ENCODE measurements around the gene HTR3D. TPM values are rescaled to one million over a fixed set of nuclear protein-coding genes. Genes with fewer than 3 reads are reported as not detected.
"Not testable (repeated sequence)": the region's sequence is repeated elsewhere in the genome, so short reads cannot be mapped to it uniquely, and the experiment has no call there.

The HTR3D gene
- total RNA-seq, 2 experiments from 2014 or later = not detected

GRCh38 chr3:184003187-184003967, 28.2 kb upstream of the HTR3D start:
- H3K4me1 ChIP-seq (ENCODE audit: insufficient read depth, low read length) = peaks cover 5% of the 10 kb centered on the region
- no peaks in the 10 kb centered on the region for H3K9me3 ChIP-seq (ENCODE audit: control insufficient read depth in 1 of 2, insufficient read depth in 1 of 2, low read length in 2 of 2)
- no peak for TF ChIP-seq CTCF (IDR thresholded peaks at IDR 0.05)
- Mint-ChIP-seq H3K4me1 (ENCODE audit: low read depth) (peaks cover 11% of the 10 kb centered on the region), H3K4me3 (no peak overlapping the region), H3K27me3 (no peaks in the 10 kb centered on the region), H3K27ac (no peak overlapping the region), H3K9me3 (no peaks in the 10 kb centered on the region), H3K36me3 (ENCODE audit: low read depth) (peaks cover 12% of the 10 kb centered on the region)
- DNase-seq (no peak), ATAC-seq (ENCODE audit: poor library complexity) (no peak)
- POLR2A ChIA-PET = no interaction called here
- intact Hi-C loops (cut with DNase I, micrococcal nuclease) = no loop called here
- no peaks in the 10 kb centered on the region for H3K27me3 ChIP-seq (ENCODE audit: control insufficient read depth in 1 of 2, insufficient read depth in 2 of 2, low read length in 2 of 2)
- no peak overlapping the region for H3K27ac ChIP-seq (ENCODE audit: low read depth in 1 of 2, low read length in 2 of 2)
- no peak overlapping the region for H3K4me3 ChIP-seq (ENCODE audit: low read length)
- CTCF ChIA-PET = no interaction called here
- no peaks in the 10 kb centered on the region for H3K36me3 ChIP-seq (ENCODE audit: insufficient read depth, low read length)

GRCh38 chr3:184004476-184004875, 27.1 kb upstream of the HTR3D start:
- no peak overlapping the region for H3K4me3 Mint-ChIP-seq
- H3K4me1 ChIP-seq (ENCODE audit: insufficient read depth, low read length) = peaks cover 5% of the 10 kb centered on the region
- H3K9me3 ChIP-seq (ENCODE audit: control insufficient read depth in 1 of 2, insufficient read depth in 1 of 2, low read length in 2 of 2) = no peaks in the 10 kb centered on the region
- H3K27ac Mint-ChIP-seq = no peak overlapping the region
- DNase-seq (no peak), ATAC-seq (ENCODE audit: poor library complexity) (no peak)
- ChIA-PET POLR2A (no interaction called here), CTCF (no interaction called here)
- H3K36me3 ChIP-seq (ENCODE audit: insufficient read depth, low read length) = no peaks in the 10 kb centered on the region
- no peaks in the 10 kb centered on the region for H3K27me3 Mint-ChIP-seq
- intact Hi-C loops (cut with DNase I, micrococcal nuclease) = no loop called here
- no peak overlapping the region for H3K4me3 ChIP-seq (ENCODE audit: low read length)
- H3K27ac ChIP-seq (ENCODE audit: low read depth in 1 of 2, low read length in 2 of 2) = no peak overlapping the region
- no peaks in the 10 kb centered on the region for H3K27me3 ChIP-seq (ENCODE audit: control insufficient read depth in 1 of 2, insufficient read depth in 2 of 2, low read length in 2 of 2)
- H3K9me3 Mint-ChIP-seq = no peaks in the 10 kb centered on the region
- no peak for TF ChIP-seq CTCF (IDR thresholded peaks at IDR 0.05)
- H3K36me3 Mint-ChIP-seq (ENCODE audit: low read depth) = peaks cover 13% of the 10 kb centered on the region
- peaks cover 11% of the 10 kb centered on the region for H3K4me1 Mint-ChIP-seq (ENCODE audit: low read depth)

GRCh38 chr3:184005941-184006507, 25.5 kb upstream of the HTR3D start:
- TF ChIP-seq CTCF (IDR thresholded peaks at IDR 0.05) = no peak
- Histone ChIP-seq H3K9me3 (ENCODE audit: control insufficient read depth in 1 of 2, insufficient read depth in 1 of 2, low read length in 2 of 2) (no peaks in the 10 kb centered on the region), H3K4me3 (ENCODE audit: low read length) (no peak overlapping the region), H3K4me1 (ENCODE audit: insufficient read depth, low read length) (peaks cover 5% of the 10 kb centered on the region), H3K27me3 (ENCODE audit: control insufficient read depth in 1 of 2, insufficient read depth in 2 of 2, low read length in 2 of 2) (no peaks in the 10 kb centered on the region), H3K27ac (ENCODE audit: low read depth in 1 of 2, low read length in 2 of 2) (no peak overlapping the region), H3K36me3 (ENCODE audit: insufficient read depth, low read length) (no peaks in the 10 kb centered on the region)
- Mint-ChIP-seq H3K9me3 (no peaks in the 10 kb centered on the region), H3K27me3 (no peaks in the 10 kb centered on the region), H3K36me3 (ENCODE audit: low read depth) (peaks cover 23% of the 10 kb centered on the region), H3K27ac (no peak overlapping the region), H3K4me3 (no peak overlapping the region), H3K4me1 (ENCODE audit: low read depth) (peaks cover 11% of the 10 kb centered on the region)
- intact Hi-C loops (cut with DNase I, micrococcal nuclease) = no loop called here
- ChIA-PET CTCF (no interaction called here), POLR2A (interaction anchor here (0.9 kb wide), 1 partner anchor 149 kb away, joined by 3 read pairs; the partner anchor contains the start of gene DVL3)
- peak; percentile 92 for ATAC-seq (ENCODE audit: poor library complexity)
- peak in 10 of 14 experiments; percentile 1 to 57 (median 16) for DNase-seq

- POLR2A ChIA-PET = interaction anchor here (0.6 kb wide), 1 partner anchor 510 kb away, joined by 6 read pairs; no protein-coding TSS in a partner anchor
- H3K9me3 Mint-ChIP-seq; H3K4me3 Mint-ChIP-seq; DNase-seq; H3K27me3 ChIP-seq (ENCODE audit: control insufficient read depth in 1 of 2, insufficient read depth in 2 of 2, low read length in 2 of 2); H3K4me1 ChIP-seq (ENCODE audit: insufficient read depth, low read length); ATAC-seq (ENCODE audit: poor library complexity); H3K27me3 Mint-ChIP-seq; intact Hi-C loops (cut with DNase I, micrococcal nuclease); H3K4me3 ChIP-seq (ENCODE audit: low read length); CTCF ChIA-PET; H3K36me3 ChIP-seq (ENCODE audit: insufficient read depth, low read length); H3K27ac ChIP-seq (ENCODE audit: low read depth in 1 of 2, low read length in 2 of 2); H3K9me3 ChIP-seq (ENCODE audit: control insufficient read depth in 1 of 2, insufficient read depth in 1 of 2, low read length in 2 of 2); H3K27ac Mint-ChIP-seq: not testable (repeated sequence)
- Mint-ChIP-seq H3K4me1 (ENCODE audit: low read depth) (peaks cover 11% of the 10 kb centered on the region), H3K36me3 (ENCODE audit: low read depth) (peaks cover 26% of the 10 kb centered on the region)
These were observed 24.3 kb upstream of the HTR3D start for GRCh38 chr3:184007143-184007813.
